Mesenchymal stem cell (in vitro differentiated cells and primary cell): ENCODE measurements around the gene RTF1.
A peak's percentile ranks its signal among the peaks of the same experiment; 100 is the strongest.

ENCODE experiments used
- DNase-seq: peaks from one replicate; pipeline ENCODE4 v3.0.0-alpha.2; 2013
- H2AFZ ChIP-seq: one replicate; pipeline ENCODE4 v1.6.1; 2013; ENCODE audit warnings: low read depth, mild to moderate bottlenecking, control low read depth, inconsistent platforms, low read length, moderate library complexity
- H2AK5ac ChIP-seq: 2 replicates; pipeline ENCODE4 v1.6.1; 2013; ENCODE audit warnings: low read length, moderate library complexity, mild to moderate bottlenecking, inconsistent platforms; ENCODE audit not compliant: severe bottlenecking
- H2BK120ac ChIP-seq: one replicate; pipeline ENCODE4 v1.6.1; 2013; ENCODE audit warnings: low read depth, mild to moderate bottlenecking, inconsistent platforms, low read length, moderate library complexity
- H2BK12ac ChIP-seq, 2 experiments: one replicate each; pipeline ENCODE4 v1.6.1; 2013; ENCODE audit warnings: inconsistent platforms in 2 of 2, low read length in 2 of 2, mild to moderate bottlenecking in 2 of 2, moderate library complexity in 2 of 2, control low read depth in 1 of 2
- H2BK15ac ChIP-seq: one replicate; pipeline ENCODE4 v1.6.1; 2013; ENCODE audit warnings: mild to moderate bottlenecking, low read depth, inconsistent platforms; ENCODE audit not compliant: poor library complexity, severe bottlenecking
- H2BK5ac ChIP-seq: 2 replicates; pipeline ENCODE4 v1.6.1; 2013; ENCODE audit warnings: low read depth, mild to moderate bottlenecking, low read length, control low read depth, inconsistent platforms; ENCODE audit not compliant: poor library complexity, severe bottlenecking
- H3K14ac ChIP-seq, 2 experiments: one replicate each; pipeline ENCODE4 v1.6.1; 2013; ENCODE audit warnings: inconsistent platforms in 2 of 2, low read length in 2 of 2, control low read depth in 1 of 2, mild to moderate bottlenecking in 1 of 2, moderate library complexity in 1 of 2
- H3K18ac ChIP-seq, 2 experiments: one replicate each; pipeline ENCODE4 v1.6.1; 2013; ENCODE audit warnings: inconsistent platforms in 2 of 2, low read length in 2 of 2, control low read depth in 1 of 2, low read depth in 1 of 2, mild to moderate bottlenecking in 1 of 2
- H3K23ac ChIP-seq, 2 experiments: one replicate each; pipeline ENCODE4 v1.6.1; 2013; ENCODE audit warnings: inconsistent platforms in 2 of 2, low read length in 2 of 2, mild to moderate bottlenecking in 2 of 2, moderate library complexity in 2 of 2, control low read depth in 1 of 2
- H3K27ac ChIP-seq: 2 replicates; pipeline ENCODE4 v1.5.1; 2013; ENCODE audit warnings: mild to moderate bottlenecking, moderate library complexity, low read length, control low read depth, inconsistent platforms; ENCODE audit not compliant: poor library complexity, severe bottlenecking
- H3K27me3 ChIP-seq, 2 experiments: 2 replicates each; pipeline versions ENCODE4 v1.6.1 to v1.7.0; 2013; ENCODE audit warnings: low read length in 2 of 2, mild to moderate bottlenecking in 2 of 2, moderate library complexity in 2 of 2, control low read depth in 1 of 2, inconsistent platforms in 1 of 2; ENCODE audit not compliant: control insufficient read depth in 1 of 2, insufficient read depth in 1 of 2
- H3K36me3 ChIP-seq, 2 experiments: 2 replicates each; pipeline versions ENCODE4 v1.6.1 to v1.7.0; 2013; ENCODE audit warnings: low read length in 2 of 2, control low read depth in 1 of 2, inconsistent platforms in 1 of 2, low read depth in 1 of 2, mild to moderate bottlenecking in 1 of 2; ENCODE audit not compliant: insufficient read depth in 2 of 2, control insufficient read depth in 1 of 2
- H3K4ac ChIP-seq, 2 experiments: one replicate each; pipeline ENCODE4 v1.6.1; 2013; ENCODE audit warnings: inconsistent platforms in 2 of 2, low read length in 2 of 2, mild to moderate bottlenecking in 2 of 2, moderate library complexity in 2 of 2, control low read depth in 1 of 2, low read depth in 1 of 2
- H3K4me1 ChIP-seq: 2 replicates; pipeline ENCODE4 v1.6.1; 2013; ENCODE audit warnings: low read depth, low read length, control low read depth; ENCODE audit not compliant: control insufficient read depth, insufficient read depth
- H3K4me2 ChIP-seq: 2 replicates; pipeline ENCODE4 v1.6.1; 2013; ENCODE audit warnings: low read length, mild to moderate bottlenecking, inconsistent platforms; ENCODE audit not compliant: poor library complexity, severe bottlenecking
- H3K4me3 ChIP-seq, 2 experiments: 2 replicates each; pipeline versions ENCODE4 v1.5.1 to v1.7.0; 2013; ENCODE audit warnings: low read length in 2 of 2, mild to moderate bottlenecking in 2 of 2, control low read depth in 1 of 2, low read depth in 1 of 2; ENCODE audit not compliant: insufficient read depth in 1 of 2
- H3K79me1 ChIP-seq: replicated peaks from 2 replicates; pipeline ENCODE4 v1.6.1; 2013; ENCODE audit warnings: mild to moderate bottlenecking, control low read depth, low read length, inconsistent platforms; ENCODE audit not compliant: poor library complexity, severe bottlenecking
- H3K9ac ChIP-seq: 2 replicates; pipeline ENCODE4 v1.7.0; 2013; ENCODE audit warnings: mild to moderate bottlenecking, low read length, moderate library complexity
- H3K9me3 ChIP-seq: 2 replicates; pipeline ENCODE4 v1.7.0; 2013; ENCODE audit warnings: mild to moderate bottlenecking, low read length; ENCODE audit not compliant: control insufficient read depth
- H4K8ac ChIP-seq: one replicate; pipeline ENCODE4 v1.6.1; 2013; ENCODE audit warnings: inconsistent platforms, mild to moderate bottlenecking, low read length, moderate library complexity
- H4K91ac ChIP-seq: one replicate; pipeline ENCODE4 v1.6.1; 2013; ENCODE audit warnings: mild to moderate bottlenecking, low read length, inconsistent platforms
- WGBS: methylation state at CpG from one replicate; pipeline ENCODE4 v1.1.7; 2013; ENCODE audit warnings: mixed read lengths; 5-methylcytosine and 5-hydroxymethylcytosine counted together

Gene RTF1

DNA sequence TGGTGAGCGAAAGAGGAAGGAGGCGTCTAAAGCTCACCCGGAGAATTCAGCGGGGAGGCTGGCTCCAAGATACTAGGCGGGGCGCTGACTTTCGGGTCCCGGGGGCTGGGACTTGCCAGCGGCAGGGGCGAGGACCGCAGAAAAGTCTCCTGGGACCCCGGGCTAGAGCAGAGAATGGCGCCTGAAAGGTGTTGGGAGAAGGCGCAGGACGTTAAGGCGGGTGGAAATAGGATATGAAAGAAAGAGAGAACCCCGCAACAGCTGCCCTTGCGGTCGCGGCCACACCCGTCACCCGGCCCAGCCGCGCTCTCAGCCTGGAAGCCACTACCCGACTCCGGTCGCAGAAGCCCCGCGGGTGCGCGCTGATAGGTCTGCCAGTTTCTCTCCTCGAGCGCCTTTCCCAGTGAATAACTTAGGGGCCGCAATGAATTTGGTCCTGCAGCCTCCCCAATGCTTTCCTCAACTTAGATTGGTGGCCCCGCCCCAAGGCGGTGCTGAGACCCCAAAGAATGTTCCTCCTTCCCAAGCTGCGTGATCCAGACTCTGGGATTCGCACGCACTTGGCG lies 96.1 kb downstream of the RTF1 start:
- no peak overlapping the region for H2BK12ac ChIP-seq
- H3K27me3 ChIP-seq, result peaks cover 37 to 45% of the 10 kb centered on the region in 2 experiments
- no peak overlapping the region for H3K27ac ChIP-seq
- WGBS, result 3% methylated on average over 40 of the region's 40 CpGs
- no peak overlapping the region for H2AK5ac ChIP-seq
- H3K36me3 ChIP-seq, result peaks cover 8 to 14% of the 10 kb centered on the region in 2 experiments
- peaks cover 29% of the 10 kb centered on the region for H3K4me1 ChIP-seq
- no peak overlapping the region for H2BK15ac ChIP-seq
- no peak overlapping the region for H2BK5ac ChIP-seq
- no peak overlapping the region for H3K18ac ChIP-seq
- peak overlapping the region; percentile 49 for H3K4me2 ChIP-seq
- no peak overlapping the region for H4K8ac ChIP-seq
- H3K23ac ChIP-seq, result no peak overlapping the region
- no peaks in the 10 kb centered on the region for H3K9me3 ChIP-seq
- H3K4me3 ChIP-seq, result peak overlapping the region in 1 of 2 experiments; percentile 65
- H3K9ac ChIP-seq, result no peak overlapping the region
- H4K91ac ChIP-seq, result no peak overlapping the region
- peak; percentile 60 for DNase-seq
- H3K79me1 ChIP-seq, result no peaks in the 10 kb centered on the region
- H2BK120ac ChIP-seq, result no peak overlapping the region
- no peak overlapping the region for H3K14ac ChIP-seq
- H3K4ac ChIP-seq, result no peak overlapping the region
- H2AFZ ChIP-seq, result no peak overlapping the region

GRCh38 chr15:41513506-41514227 lies 96.8 kb downstream of the RTF1 start, which contains the start of gene LTK:
Gene LTK, minus strand, starts transcription at chr15:41513827. Its CDS starts 118 bp downstream, at chr15:41513709.
- Histone ChIP-seq H3K36me3 (peaks cover 11 to 15% of the 10 kb centered on the region in 2 experiments), H3K4me2 (peak within 1 kb of the TSS; percentile 49), H3K27me3 (peaks cover 35 to 44% of the 10 kb centered on the region in 2 experiments), H2AK5ac (no peak within 1 kb of the TSS), H2AFZ (peak within 1 kb of the TSS; percentile 42), H3K9me3 (no peaks in the 10 kb centered on the region), H2BK15ac (no peak within 1 kb of the TSS), H2BK12ac (no peak within 1 kb of the TSS), H4K91ac (no peak within 1 kb of the TSS), H3K79me1 (no peaks in the 10 kb centered on the region), H3K9ac (no peak within 1 kb of the TSS), H3K4ac (peak within 1 kb of the TSS in 1 of 2 experiments; percentile 28), H3K14ac (no peak within 1 kb of the TSS), H2BK120ac (no peak within 1 kb of the TSS), H2BK5ac (no peak within 1 kb of the TSS), H3K4me1 (peaks cover 29% of the 10 kb centered on the region), H3K23ac (peak within 1 kb of the TSS in 1 of 2 experiments; percentile 51), H3K4me3 (peak within 1 kb of the TSS; percentile 14 to 65), H4K8ac (peak within 1 kb of the TSS; percentile 31), H3K18ac (no peak within 1 kb of the TSS), H3K27ac (no peak within 1 kb of the TSS)
- peak; percentile 34 for DNase-seq
- WGBS, result 9% methylated on average over 32 of the region's 33 CpGs

DNA sequence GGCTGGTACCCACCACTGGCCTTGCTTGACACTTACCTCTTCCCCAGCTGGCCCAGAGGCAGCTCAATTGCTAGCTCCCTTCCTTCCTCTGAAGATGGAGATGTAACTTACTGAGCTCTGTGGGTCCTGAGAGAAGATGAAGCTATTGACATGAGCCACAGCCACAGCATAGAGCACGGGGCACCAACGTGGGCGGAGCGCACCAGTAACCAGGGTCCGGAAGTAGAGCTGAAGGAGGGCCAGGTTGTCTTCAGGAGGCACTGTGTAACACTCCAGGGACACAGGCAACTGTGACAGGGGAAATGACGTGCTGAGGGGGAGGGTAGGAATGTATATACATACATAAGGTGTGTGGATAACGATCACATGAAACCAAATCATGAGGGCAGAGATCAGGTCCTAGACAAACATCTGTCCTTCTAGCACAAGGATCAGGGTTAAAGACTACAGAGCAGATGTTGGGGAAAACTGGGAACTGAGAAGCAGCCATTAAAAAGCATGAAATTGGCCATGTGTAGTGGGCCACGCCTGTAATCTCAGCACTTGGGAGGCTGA lies 101.1 kb downstream of the RTF1 start:
- H2BK120ac ChIP-seq, result no peak overlapping the region
- H3K27me3 ChIP-seq, result peaks cover 11 to 15% of the 10 kb centered on the region in 2 experiments

GRCh38 chr15:41520636-41521035 lies 103.7 kb downstream of the RTF1 start:
- no peak overlapping the region for H3K9ac ChIP-seq
- no peak overlapping the region for H2BK15ac ChIP-seq
- 95% methylated on average over 17 of the region's 17 CpGs for WGBS
- H3K79me1 ChIP-seq, result no peaks in the 10 kb centered on the region
- H3K4ac ChIP-seq, result no peak overlapping the region
- no peak overlapping the region for H4K8ac ChIP-seq
- no peak overlapping the region for H2AFZ ChIP-seq
- H3K4me1 ChIP-seq, result peaks cover 6% of the 10 kb centered on the region
- H2BK5ac ChIP-seq, result no peak overlapping the region
- no peak overlapping the region for H3K4me2 ChIP-seq
- no peak overlapping the region for H3K27ac ChIP-seq
- H3K14ac ChIP-seq, result no peak overlapping the region
- H3K4me3 ChIP-seq, result no peak overlapping the region
- no peak overlapping the region for H2BK120ac ChIP-seq
- H2AK5ac ChIP-seq, result no peak overlapping the region
- no peak overlapping the region for H4K91ac ChIP-seq
- no peak overlapping the region for H3K18ac ChIP-seq
- no peak overlapping the region for H2BK12ac ChIP-seq
- no peaks in the 10 kb centered on the region for H3K27me3 ChIP-seq
- no peak for DNase-seq
- no peaks in the 10 kb centered on the region for H3K9me3 ChIP-seq
- peaks cover 40 to 51% of the 10 kb centered on the region in 2 experiments for H3K36me3 ChIP-seq
- no peak overlapping the region for H3K23ac ChIP-seq

More for the DNA sequence above, 101.1 kb downstream of the RTF1 start:
- H2BK12ac ChIP-seq, result no peak overlapping the region
- H3K4me3 ChIP-seq, result no peak overlapping the region
- no peaks in the 10 kb centered on the region for H3K79me1 ChIP-seq
- H3K18ac ChIP-seq, result no peak overlapping the region
- no peak overlapping the region for H3K4me2 ChIP-seq
- H3K27ac ChIP-seq, result no peak overlapping the region
- H3K9ac ChIP-seq, result no peak overlapping the region
- no peak overlapping the region for H3K4ac ChIP-seq
- no peak overlapping the region for H3K14ac ChIP-seq
- no peak overlapping the region for H2BK15ac ChIP-seq
- peaks cover 27 to 31% of the 10 kb centered on the region in 2 experiments for H3K36me3 ChIP-seq
- H2BK5ac ChIP-seq, result no peak overlapping the region
- H2AK5ac ChIP-seq, result no peak overlapping the region
- 94% methylated on average over 8 of the region's 8 CpGs for WGBS
- H3K23ac ChIP-seq, result no peak overlapping the region
- H4K91ac ChIP-seq, result no peak overlapping the region
- no peak overlapping the region for H4K8ac ChIP-seq
- H2AFZ ChIP-seq, result no peak overlapping the region
- peaks cover 12% of the 10 kb centered on the region for H3K4me1 ChIP-seq
- H3K9me3 ChIP-seq, result no peaks in the 10 kb centered on the region
- DNase-seq, result no peak
